Loucy (cell line): Measurements from ENCODE around the gene UNC5A.

Experiments
- H2AFZ ChIP-seq: fragments of 200-600 bp; sonication (generic); 2 replicates; pipeline ENCODE4 v1.6.0; 2016; ENCODE audit warnings: antibody characterized with exemption, mild to moderate bottlenecking, low read length, moderate library complexity
- H3F3A ChIP-seq: fragments of 200-600 bp; 2 replicates; pipeline ENCODE4 v1.6.0; 2016; ENCODE audit warnings: antibody characterized with exemption, low read depth, mild to moderate bottlenecking
- H3K27me3 ChIP-seq: fragments of 200-600 bp; sonication (generic); 2 replicates; pipeline ENCODE4 v1.6.1; 2014; ENCODE audit warnings: low read length, mild to moderate bottlenecking; ENCODE audit not compliant: insufficient read depth, poor library complexity, severe bottlenecking
- H3K36me3 ChIP-seq: fragments of 200-600 bp; sonication (generic); 2 replicates; pipeline ENCODE4 v1.6.1; 2016; ENCODE audit warnings: low read length; ENCODE audit not compliant: insufficient read depth
- H3K4me1 ChIP-seq: fragments of 200-600 bp; sonication (generic); 2 replicates; pipeline ENCODE4 v1.5.1; 2014; ENCODE audit warnings: low read length, mild to moderate bottlenecking; ENCODE audit not compliant: insufficient read depth, poor library complexity, severe bottlenecking
- H3K4me2 ChIP-seq: fragments of 200-600 bp; sonication (generic); 2 replicates; pipeline ENCODE4 v1.6.0; 2014; ENCODE audit warnings: antibody characterized with exemption, low read length, low read depth, mild to moderate bottlenecking; ENCODE audit not compliant: poor library complexity, severe bottlenecking
- H3K4me3 ChIP-seq: fragments of 200-600 bp; sonication (generic); 2 replicates; pipeline ENCODE4 v1.5.1; 2014; ENCODE audit warnings: low read length, mild to moderate bottlenecking, mixed read lengths; ENCODE audit not compliant: poor library complexity, severe bottlenecking
- H3K79me2 ChIP-seq: fragments of 200-600 bp; sonication (generic); 2 replicates; pipeline ENCODE4 v1.6.1; 2014; ENCODE audit warnings: low read length; ENCODE audit not compliant: insufficient read depth
- H3K9ac ChIP-seq: fragments of 200-600 bp; sonication (generic); 2 replicates; pipeline ENCODE4 v1.6.0; 2014; ENCODE audit warnings: mild to moderate bottlenecking, low read depth, low read length, moderate library complexity; ENCODE audit not compliant: poor library complexity, severe bottlenecking
- H3K9me2 ChIP-seq: fragments of 200-600 bp; sonication (generic); replicated peaks from 2 replicates; pipeline ENCODE4 v1.6.1; 2016; ENCODE audit warnings: low read depth, low read length, mixed read lengths
- H3K9me3 ChIP-seq: fragments of 200-600 bp; sonication (generic); 2 replicates; pipeline ENCODE4 v1.6.1; 2014; ENCODE audit warnings: mild to moderate bottlenecking, antibody characterized with exemption, low read length, low read depth; ENCODE audit not compliant: insufficient read depth
- H4K20me1 ChIP-seq: fragments of 200-600 bp; sonication (generic); 2 replicates; pipeline ENCODE4 v1.6.0; 2014; ENCODE audit warnings: antibody characterized with exemption, low read length, mild to moderate bottlenecking; ENCODE audit not compliant: insufficient read depth, poor library complexity, severe bottlenecking
- EZH2phosphoT487 ChIP-seq: fragments of 200-600 bp; IDR thresholded peaks from 2 replicates; pipeline ENCODE4 v1.6.1; 2018; ENCODE audit warnings: antibody characterized with exemption, mild to moderate bottlenecking, moderate library complexity, borderline replicate concordance
- TF ChIP-seq, protein P1 (sequence below): fragments of 200-600 bp; sonication (generic); conservative IDR thresholded peaks from 2 replicates; pipeline ENCODE4 v1.5.1; 2014; ENCODE audit warnings: mild to moderate bottlenecking, antibody characterized with exemption, low read length

The UNC5A gene

DNA sequence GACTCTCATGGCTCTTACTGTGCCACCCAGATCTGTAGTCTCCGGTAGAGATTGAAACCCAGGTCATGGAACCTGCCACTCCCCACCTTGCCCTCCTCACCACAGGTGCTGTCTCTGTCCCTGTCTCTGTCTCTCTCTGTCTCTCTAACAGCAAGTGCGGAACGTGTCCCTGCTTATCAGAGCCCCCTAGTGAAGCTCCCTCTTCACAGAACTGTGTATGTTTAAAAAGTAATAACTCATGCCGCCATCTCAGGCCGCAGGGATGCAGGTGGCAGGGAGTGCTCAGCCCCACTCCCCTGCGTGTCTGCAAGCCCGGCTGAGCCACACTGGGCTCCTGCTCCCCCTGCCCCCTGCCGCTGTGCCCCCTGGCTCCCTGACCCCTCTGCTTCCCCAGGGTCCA, 43.8 kb downstream of the UNC5A start:
- H3F3A ChIP-seq = no peaks in the 10 kb centered on the region
- no peak overlapping the region for H3K4me3 ChIP-seq
- H3K9me3 ChIP-seq = no peaks in the 10 kb centered on the region
- no peaks in the 10 kb centered on the region for H3K36me3 ChIP-seq
- H3K27me3 ChIP-seq = no peaks in the 10 kb centered on the region
- H2AFZ ChIP-seq = no peak overlapping the region
- no peak overlapping the region for H3K9ac ChIP-seq
- no peaks in the 10 kb centered on the region for H3K4me1 ChIP-seq
- no peak for TF ChIP-seq EZH2phosphoT487
- TF ChIP-seq, protein P1, sequence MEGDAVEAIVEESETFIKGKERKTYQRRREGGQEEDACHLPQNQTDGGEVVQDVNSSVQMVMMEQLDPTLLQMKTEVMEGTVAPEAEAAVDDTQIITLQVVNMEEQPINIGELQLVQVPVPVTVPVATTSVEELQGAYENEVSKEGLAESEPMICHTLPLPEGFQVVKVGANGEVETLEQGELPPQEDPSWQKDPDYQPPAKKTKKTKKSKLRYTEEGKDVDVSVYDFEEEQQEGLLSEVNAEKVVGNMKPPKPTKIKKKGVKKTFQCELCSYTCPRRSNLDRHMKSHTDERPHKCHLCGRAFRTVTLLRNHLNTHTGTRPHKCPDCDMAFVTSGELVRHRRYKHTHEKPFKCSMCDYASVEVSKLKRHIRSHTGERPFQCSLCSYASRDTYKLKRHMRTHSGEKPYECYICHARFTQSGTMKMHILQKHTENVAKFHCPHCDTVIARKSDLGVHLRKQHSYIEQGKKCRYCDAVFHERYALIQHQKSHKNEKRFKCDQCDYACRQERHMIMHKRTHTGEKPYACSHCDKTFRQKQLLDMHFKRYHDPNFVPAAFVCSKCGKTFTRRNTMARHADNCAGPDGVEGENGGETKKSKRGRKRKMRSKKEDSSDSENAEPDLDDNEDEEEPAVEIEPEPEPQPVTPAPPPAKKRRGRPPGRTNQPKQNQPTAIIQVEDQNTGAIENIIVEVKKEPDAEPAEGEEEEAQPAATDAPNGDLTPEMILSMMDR = no peak
- no peaks in the 10 kb centered on the region for H3K9me2 ChIP-seq
- H3K79me2 ChIP-seq = no peaks in the 10 kb centered on the region
- H3K4me2 ChIP-seq = no peak overlapping the region
- no peaks in the 10 kb centered on the region for H4K20me1 ChIP-seq

DNA sequence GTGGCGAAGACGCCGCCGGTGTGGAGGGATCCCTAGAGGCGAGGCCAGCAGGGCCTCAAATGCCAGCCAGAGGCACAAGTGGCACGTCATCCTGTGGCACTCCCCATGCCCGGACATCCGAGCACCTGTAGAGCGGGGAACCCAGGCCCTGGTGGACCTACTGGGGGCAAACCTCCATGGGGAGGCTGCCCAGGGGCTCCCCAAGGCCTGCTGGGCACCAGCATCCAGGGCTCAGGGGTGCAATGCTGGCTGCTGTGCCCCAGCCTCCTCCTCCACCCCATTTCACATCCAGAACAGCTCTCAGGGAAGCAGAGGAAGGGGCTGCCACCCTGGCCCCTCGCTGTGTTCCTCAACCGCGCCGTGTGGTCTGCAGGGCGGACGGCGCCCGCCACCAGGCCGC, 45.2 kb downstream of the UNC5A start:
- no peaks in the 10 kb centered on the region for H3K36me3 ChIP-seq
- H3K4me3 ChIP-seq = no peak overlapping the region
- H3K4me2 ChIP-seq = no peak overlapping the region
- no peaks in the 10 kb centered on the region for H3K9me3 ChIP-seq
- no peaks in the 10 kb centered on the region for H3K9me2 ChIP-seq
- no peak overlapping the region for H3K9ac ChIP-seq
- no peaks in the 10 kb centered on the region for H3F3A ChIP-seq
- H3K27me3 ChIP-seq = no peaks in the 10 kb centered on the region
- H3K4me1 ChIP-seq = no peaks in the 10 kb centered on the region
- no peaks in the 10 kb centered on the region for H3K79me2 ChIP-seq
- no peak for TF ChIP-seq EZH2phosphoT487
- TF ChIP-seq, protein P1 = no peak
- H2AFZ ChIP-seq = no peak overlapping the region
- no peaks in the 10 kb centered on the region for H4K20me1 ChIP-seq

DNA sequence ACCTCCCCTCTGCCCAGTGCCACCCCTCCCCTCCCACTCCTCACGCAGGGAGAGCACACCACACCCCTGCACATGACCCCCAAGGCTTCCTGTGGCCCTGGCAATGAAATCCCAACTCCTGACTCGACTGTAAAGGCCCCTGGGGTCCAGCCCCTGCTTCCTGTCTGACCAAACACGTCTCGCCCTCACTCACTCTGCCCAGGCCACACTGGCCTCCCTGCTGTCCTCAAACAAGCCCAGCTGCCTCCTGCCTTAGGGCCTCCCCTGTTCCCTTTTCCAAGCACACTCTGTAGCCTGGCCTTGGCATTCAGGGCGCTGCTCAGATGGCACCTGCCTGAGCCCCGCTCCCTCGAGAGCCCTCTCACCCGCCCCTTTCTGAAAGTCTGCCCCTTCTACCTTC, 46.4 kb downstream of the UNC5A start:
- Histone ChIP-seq H4K20me1 (no peaks in the 10 kb centered on the region), H3K79me2 (no peaks in the 10 kb centered on the region), H3F3A (no peaks in the 10 kb centered on the region), H3K9me2 (no peaks in the 10 kb centered on the region), H3K9me3 (no peaks in the 10 kb centered on the region), H3K4me2 (no peak overlapping the region), H3K27me3 (no peaks in the 10 kb centered on the region), H2AFZ (no peak overlapping the region), H3K9ac (no peak overlapping the region), H3K4me1 (no peaks in the 10 kb centered on the region), H3K36me3 (no peaks in the 10 kb centered on the region), H3K4me3 (no peak overlapping the region)
- TF ChIP-seq, protein P1 = no peak
- TF ChIP-seq EZH2phosphoT487 = no peak
